Lower lobe of right lung (tissue), 2 donors: Measurements from ENCODE around the gene OR2S2. TPM values are rescaled to one million over a fixed set of nuclear protein-coding genes. Genes with fewer than 3 reads are reported as not detected.

Source experiments
- ATAC-seq, 2 donors: fragments of 200-7000 bp; cut with Tn5 transposase; one replicate each; pipeline ENCODE4 v1.9.1; 2020 to 2022; ENCODE audit warnings: mild to moderate bottlenecking in 2 of 2, moderate library complexity in 2 of 2
- DNase-seq: peaks from one replicate; pipeline ENCODE4 v3.0.0-alpha.2; 2020
- H3K27ac ChIP-seq: fragments of 200-600 bp; one replicate; pipeline ENCODE4 v1.8.0; 2022
- H3K27me3 ChIP-seq: fragments of 200-600 bp; one replicate; pipeline ENCODE4 v1.8.0; 2022; ENCODE audit warnings: low read depth
- H3K36me3 ChIP-seq: fragments of 200-600 bp; one replicate; pipeline ENCODE4 v1.8.0; 2022; ENCODE audit warnings: mild to moderate bottlenecking
- H3K4me1 ChIP-seq: fragments of 200-600 bp; one replicate; pipeline ENCODE4 v1.8.0; 2022
- H3K4me3 ChIP-seq: fragments of 200-600 bp; one replicate; pipeline ENCODE4 v1.8.0; 2022; ENCODE audit warnings: mild to moderate bottlenecking
- H3K9me3 ChIP-seq: fragments of 200-600 bp; one replicate; pipeline ENCODE4 v1.8.0; 2022
- CTCF ChIP-seq: fragments of 200-600 bp; IDR thresholded peaks from one replicate; pipeline ENCODE4 v1.8.0; 2022; ENCODE audit warnings: antibody characterized with exemption, mild to moderate bottlenecking
- intact Hi-C: fragments of 100-400 bp; cut with DNase I; formaldehyde crosslinking; loops from one replicate; pipeline ENCODE4 v1.11.0; 2022
- total RNA-seq: library from RNA; stranded (reverse); fragmentation: NEBNext Ultra II Directional; extraction: Animal tissue kit (Norgen Biotek cat#: 25700); gene quantifications from one replicate; pipeline ENCODE4 v1.2.1, GENCODE V29; 2021
- donor health status: DM: no; HTN: yes; CAD: no; lungs with severe emphysema.

The OR2S2 gene
- total RNA-seq, 1 donor from 2014 or later: not detected

GRCh38 chr9:35981699-35982098, 23.7 kb upstream of the OR2S2 start:
- no peaks in the 10 kb centered on the region for H3K36me3 ChIP-seq
- ATAC-seq: no peak
- H3K4me1 ChIP-seq: no peaks in the 10 kb centered on the region
- H3K27me3 ChIP-seq: peaks cover 6% of the 10 kb centered on the region
- H3K27ac ChIP-seq: no peak overlapping the region
- intact Hi-C loops: no loop called here
- H3K4me3 ChIP-seq: no peak overlapping the region
- TF ChIP-seq CTCF: no peak
- no peaks in the 10 kb centered on the region for H3K9me3 ChIP-seq
- no peak for DNase-seq

- H3K4me1 ChIP-seq: no peaks in the 10 kb centered on the region
- no peak overlapping the region for H3K4me3 ChIP-seq
- no peak overlapping the region for H3K27ac ChIP-seq
- DNase-seq: no peak
- intact Hi-C loops: no loop called here
- ATAC-seq: no peak
- no peak for TF ChIP-seq CTCF
- H3K27me3 ChIP-seq: peaks cover 6% of the 10 kb centered on the region
- no peaks in the 10 kb centered on the region for H3K36me3 ChIP-seq
- H3K9me3 ChIP-seq: peaks cover under 1% of the 10 kb centered on the region
These were observed 22.5 kb upstream of the OR2S2 start for GRCh38 chr9:35980289-35981011.

GRCh38 chr9:35978792-35979191, 20.8 kb upstream of the OR2S2 start:
- no peaks in the 10 kb centered on the region for H3K4me1 ChIP-seq
- intact Hi-C loops: no loop called here
- DNase-seq (no peak), ATAC-seq (no peak)
- H3K27me3 ChIP-seq: peaks cover 6% of the 10 kb centered on the region
- H3K36me3 ChIP-seq: no peaks in the 10 kb centered on the region
- H3K9me3 ChIP-seq: peaks cover 16% of the 10 kb centered on the region
- no peak for TF ChIP-seq CTCF
- H3K4me3 ChIP-seq: no peak overlapping the region
- H3K27ac ChIP-seq: no peak overlapping the region

DNA sequence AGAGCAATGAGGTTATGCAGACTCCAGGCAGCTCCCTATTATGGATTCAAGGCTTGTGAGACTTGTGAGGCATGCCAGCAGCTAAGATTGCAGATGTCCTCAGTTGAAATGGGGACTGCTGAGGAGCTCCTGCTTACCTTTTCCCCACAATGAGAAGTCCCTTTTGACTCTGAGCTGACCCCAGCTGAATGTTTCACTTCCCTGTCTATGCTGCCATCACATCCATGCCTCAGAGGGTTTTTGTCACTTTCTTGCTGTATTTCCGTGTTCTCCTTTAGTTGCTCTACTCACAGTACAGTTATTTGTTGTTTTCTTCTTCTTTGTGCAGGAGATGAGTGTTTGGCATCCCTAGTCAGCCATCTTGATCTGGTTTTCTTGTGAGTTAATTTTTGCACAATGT, 18.8 kb upstream of the OR2S2 start:
- ATAC-seq: peak in 1 of 2 donors; percentile 39
- Histone ChIP-seq H3K4me1 (no peaks in the 10 kb centered on the region), H3K9me3 (peaks cover 16% of the 10 kb centered on the region), H3K27me3 (peaks cover 6% of the 10 kb centered on the region), H3K4me3 (no peak overlapping the region), H3K27ac (no peak overlapping the region), H3K36me3 (no peaks in the 10 kb centered on the region)
- DNase-seq: no peak
- intact Hi-C loops: no loop called here
- TF ChIP-seq CTCF: no peak

GRCh38 chr9:35974800-35975199, 16.8 kb upstream of the OR2S2 start:
- Histone ChIP-seq H3K27me3 (no peaks in the 10 kb centered on the region), H3K9me3 (peaks cover 16% of the 10 kb centered on the region), H3K4me1 (no peaks in the 10 kb centered on the region), H3K4me3 (no peak overlapping the region), H3K27ac (no peak overlapping the region), H3K36me3 (no peaks in the 10 kb centered on the region)
- DNase-seq (no peak), ATAC-seq (no peak)
- TF ChIP-seq CTCF: no peak
- intact Hi-C loops: no loop called here
